ENCODE data around the gene CFAP52.
"Not testable (repeated sequence)": the region's sequence is repeated elsewhere in the genome, so short reads cannot be mapped to it uniquely, and the experiment has no call there.

Gene CFAP52

GRCh38 chr17:9553596-9553995, 22.8 kb upstream of the CFAP52 start:
- no peak for DNase-seq (ENCODE audit: low read depth)
- no peak for TF ChIP-seq CTCF (conservative IDR thresholded peaks at IDR 0.05; ENCODE audit: low read depth, low read length)
- H3K4me3 ChIP-seq (ENCODE audit: low read depth, low read length) = no peak overlapping the region

GRCh38 chr17:9554715-9555114, 21.7 kb upstream of the CFAP52 start:
- not testable (repeated sequence) for H3K4me3 ChIP-seq (ENCODE audit: low read depth, low read length)
- DNase-seq (ENCODE audit: low read depth) = peak; percentile 76
- peak; percentile 60 for TF ChIP-seq CTCF (conservative IDR thresholded peaks at IDR 0.05; ENCODE audit: low read depth, low read length)

- no peak overlapping the region for H3K4me3 ChIP-seq (ENCODE audit: low read depth, low read length)
- no peak for TF ChIP-seq CTCF (conservative IDR thresholded peaks at IDR 0.05; ENCODE audit: low read depth, low read length)
- peak; percentile 20 for DNase-seq (ENCODE audit: low read depth)
Measured at GRCh38 chr17:9557161-9557755, 19.2 kb upstream of the CFAP52 start.

GRCh38 chr17:9557857-9558256, 18.6 kb upstream of the CFAP52 start:
- DNase-seq (ENCODE audit: low read depth) = no peak
- no peak for TF ChIP-seq CTCF (conservative IDR thresholded peaks at IDR 0.05; ENCODE audit: low read depth, low read length)
- H3K4me3 ChIP-seq (ENCODE audit: low read depth, low read length) = no peak overlapping the region

- DNase-seq (ENCODE audit: low read depth) = no peak
- no peak for TF ChIP-seq CTCF (conservative IDR thresholded peaks at IDR 0.05; ENCODE audit: low read depth, low read length)
- H3K4me3 ChIP-seq (ENCODE audit: low read depth, low read length) = no peak overlapping the region
Measured at GRCh38 chr17:9564104-9564503, 12.3 kb upstream of the CFAP52 start.

GRCh38 chr17:9566067-9566466, 10.4 kb upstream of the CFAP52 start:
- no peak for TF ChIP-seq CTCF (conservative IDR thresholded peaks at IDR 0.05; ENCODE audit: low read depth, low read length)
- DNase-seq (ENCODE audit: low read depth) = peak; percentile 18
- H3K4me3 ChIP-seq (ENCODE audit: low read depth, low read length) = no peak overlapping the region

- DNase-seq (ENCODE audit: low read depth); H3K4me3 ChIP-seq (ENCODE audit: low read depth, low read length): not testable (repeated sequence)
Measured at GRCh38 chr17:9566739-9567138, 9.7 kb upstream of the CFAP52 start.

Data from choroid plexus epithelial cell (primary cell).